Thymus (tissue), 11 donors: ENCODE data around the gene BCO1. TPM values are rescaled to one million over a fixed set of nuclear protein-coding genes. Genes with fewer than 3 reads are reported as not detected.

Experiments used
- DNase-seq, 9 donors: peaks; one replicate each; pipeline ENCODE4 v3.0.0-alpha.2; 2013; ENCODE audit warnings: low spot score in 9 of 9, low read depth in 6 of 9, missing footprints in 1 of 9
- H3K27ac ChIP-seq, 2 donors: one replicate each; pipeline ENCODE4 v1.5.1; 2013; ENCODE audit warnings: control low read depth in 1 of 2, low read depth in 1 of 2, low read length in 1 of 2, mild to moderate bottlenecking in 1 of 2, moderate library complexity in 1 of 2
- H3K27me3 ChIP-seq, 2 donors: one replicate each; pipeline ENCODE4 v1.5.1; 2013; ENCODE audit warnings: low read length in 1 of 2; ENCODE audit not compliant: control insufficient read depth in 2 of 2, insufficient read depth in 1 of 2
- H3K36me3 ChIP-seq, 2 donors: one replicate each; pipeline ENCODE4 v1.5.1; 2013; ENCODE audit warnings: low read length in 1 of 2, mild to moderate bottlenecking in 1 of 2, moderate library complexity in 1 of 2; ENCODE audit not compliant: control insufficient read depth in 2 of 2, insufficient read depth in 2 of 2
- H3K4me1 ChIP-seq, 2 donors: one replicate each; pipeline ENCODE4 v1.5.1; 2013; ENCODE audit warnings: low read length in 2 of 2; ENCODE audit not compliant: control insufficient read depth in 2 of 2, insufficient read depth in 2 of 2
- H3K4me3 ChIP-seq, 2 donors: one replicate each; pipeline ENCODE4 v1.5.1; 2013; ENCODE audit warnings: low read length in 2 of 2, control low read depth in 1 of 2, mild to moderate bottlenecking in 1 of 2
- H3K9me3 ChIP-seq, 2 donors: one replicate each; pipeline ENCODE4 v1.5.1; 2013; ENCODE audit warnings: low read length in 1 of 2, mild to moderate bottlenecking in 1 of 2; ENCODE audit not compliant: control insufficient read depth in 2 of 2, insufficient read depth in 1 of 2
- WGBS: extraction: QIAGEN DNeasy Blood & Tissue Kit; methylation state at CpG from one replicate; pipeline ENCODE4 v1.1.7; 2013; 5-methylcytosine and 5-hydroxymethylcytosine counted together
- polyA plus RNA-seq: library from polyadenylated mRNA; stranded (reverse); fragments of 200-250 nt; gene quantifications from one replicate; pipeline ENCODE4 v1.2.3, GENCODE V29; 2013
- total RNA-seq: library from RNA; stranded (reverse); fragments of 120-200 nt; gene quantifications from one replicate; pipeline ENCODE4 v1.2.4, GENCODE V29; 2013
- donor health status: healthy.

The BCO1 gene
- total and polyA plus RNA-seq, 2 donors, result 0.14 to 1.2 TPM

- no peaks in the 10 kb centered on the region for H3K9me3 ChIP-seq
- no peaks in the 10 kb centered on the region for H3K36me3 ChIP-seq
- no peak overlapping the region for H3K27ac ChIP-seq
- no peak for DNase-seq
- H3K27me3 ChIP-seq, result no peaks in the 10 kb centered on the region
- WGBS, result 97% methylated on average over 6 of the region's 6 CpGs
- H3K4me3 ChIP-seq, result no peak overlapping the region
- no peaks in the 10 kb centered on the region for H3K4me1 ChIP-seq
Measured at GRCh38 chr16:81335669-81336068, 97.2 kb downstream of the BCO1 start.

GRCh38 chr16:81337097-81337496 lies 98.6 kb downstream of the BCO1 start:
- WGBS, result 98% methylated on average over 5 of the region's 5 CpGs
- Histone ChIP-seq H3K9me3 (no peaks in the 10 kb centered on the region), H3K36me3 (no peaks in the 10 kb centered on the region), H3K4me1 (no peaks in the 10 kb centered on the region), H3K4me3 (no peak overlapping the region), H3K27ac (no peak overlapping the region), H3K27me3 (no peaks in the 10 kb centered on the region)
- no peak for DNase-seq

Other genes with a start within 250 kb of the BCO1 start
- gene CMC2, start 231.8 kb upstream of the BCO1 start, total RNA-seq, result 58.5 TPM
- gene CMC2, start 231.8 kb upstream of the BCO1 start, polyA plus RNA-seq, result 94.3 TPM
- 39.0 TPM for gene CENPN, start 231.5 kb upstream of the BCO1 start, total RNA-seq
- gene CENPN, start 231.5 kb upstream of the BCO1 start, polyA plus RNA-seq, result 6.3 TPM
- gene ATMIN, start 202.8 kb upstream of the BCO1 start, total RNA-seq, result 25.7 TPM
- gene ATMIN, start 202.8 kb upstream of the BCO1 start, polyA plus RNA-seq, result 19.3 TPM
- 0.28 TPM for gene C16orf46, start 161.5 kb upstream of the BCO1 start, total RNA-seq
- 1.4 TPM for gene C16orf46, start 161.5 kb upstream of the BCO1 start, polyA plus RNA-seq
- 13.6 TPM for gene GCSH, start 142.3 kb upstream of the BCO1 start, total RNA-seq
- 39.3 TPM for gene GCSH, start 142.3 kb upstream of the BCO1 start, polyA plus RNA-seq
- 2.5 TPM for gene GAN, start 76.3 kb downstream of the BCO1 start, total RNA-seq
- gene GAN, start 76.3 kb downstream of the BCO1 start, polyA plus RNA-seq, result 2.4 TPM
- 5.2 TPM for gene CMIP, start 206.1 kb downstream of the BCO1 start, total RNA-seq
- gene CMIP, start 206.1 kb downstream of the BCO1 start, polyA plus RNA-seq, result 19.4 TPM